Neural cell (in vitro differentiated cells): ENCODE measurements around the gene UGGT2. TPM values are rescaled to one million over a fixed set of nuclear protein-coding genes. Genes with fewer than 3 reads are reported as not detected.

Experiments
- H2AFZ ChIP-seq: fragments of 200-600, 300-800 bp; sonication (generic), shearing (Covaris generic); 2 replicates; pipeline ENCODE4 v1.6.0; 2014; ENCODE audit warnings: low read depth, mild to moderate bottlenecking, antibody characterized with exemption, low read length, moderate library complexity
- H3F3A ChIP-seq: fragments of 200-600 bp; shearing (Covaris generic); 2 replicates; pipeline ENCODE4 v1.6.1; 2016; ENCODE audit warnings: mild to moderate bottlenecking, moderate library complexity, mixed read lengths, antibody characterized with exemption, low read length; ENCODE audit not compliant: insufficient read depth, poor library complexity, severe bottlenecking
- H3K27ac ChIP-seq: fragments of 200-600, 300-800 bp; sonication (generic), shearing (Covaris generic); 2 replicates; pipeline ENCODE4 v1.5.1; 2014; ENCODE audit warnings: mild to moderate bottlenecking, low read length, moderate library complexity
- H3K27me3 ChIP-seq: fragments of 300-800, 200-600 bp; sonication (generic), shearing (Covaris generic); 2 replicates; pipeline ENCODE4 v1.6.0; 2014; ENCODE audit warnings: mild to moderate bottlenecking, low read depth, low read length, moderate library complexity; ENCODE audit not compliant: insufficient read depth
- H3K36me3 ChIP-seq: fragments of 300-800, 200-600 bp; sonication (generic), shearing (Covaris generic); 2 replicates; pipeline ENCODE4 v1.5.1; 2014; ENCODE audit warnings: mild to moderate bottlenecking, antibody characterized with exemption, low read length, moderate library complexity; ENCODE audit not compliant: insufficient read depth
- H3K4me2 ChIP-seq: fragments of 300-800, 200-600 bp; sonication (generic), shearing (Covaris generic); 2 replicates; pipeline ENCODE4 v1.6.0; 2014; ENCODE audit warnings: mild to moderate bottlenecking, low read length
- H3K4me3 ChIP-seq: fragments of 300-800, 200-600 bp; sonication (generic), shearing (Covaris generic); 2 replicates; pipeline ENCODE4 v1.5.1; 2014; ENCODE audit warnings: mild to moderate bottlenecking, low read length, moderate library complexity
- H3K79me2 ChIP-seq: fragments of 200-600 bp; shearing (Covaris generic); replicated peaks from 2 replicates; pipeline ENCODE4 v1.6.0; 2014; ENCODE audit warnings: mild to moderate bottlenecking, low read length, moderate library complexity; ENCODE audit not compliant: insufficient read depth
- H3K9ac ChIP-seq: fragments of 300-800, 200-600 bp; sonication (generic), shearing (Covaris generic); 2 replicates; pipeline ENCODE4 v1.6.1; 2016; ENCODE audit warnings: mild to moderate bottlenecking, low read length, mixed read lengths
- H3K9me2 ChIP-seq: fragments of 200-600 bp; shearing (Covaris generic); 2 replicates; pipeline ENCODE4 v1.6.1; 2016; ENCODE audit warnings: mild to moderate bottlenecking, low read length, mixed read lengths; ENCODE audit not compliant: insufficient read depth
- H3K9me3 ChIP-seq: fragments of 200-600, 300-800 bp; sonication (generic), shearing (Covaris generic); 2 replicates; pipeline ENCODE4 v1.6.1; 2016; ENCODE audit warnings: mild to moderate bottlenecking, mixed run types, low read length, moderate library complexity, mixed read lengths
- H4K20me1 ChIP-seq: fragments of 200-600 bp; shearing (Covaris generic); 2 replicates; pipeline ENCODE4 v1.6.1; 2016; ENCODE audit warnings: mild to moderate bottlenecking, mixed run types; ENCODE audit not compliant: insufficient read depth
- EP300 ChIP-seq: fragments of 450-650 bp; conservative IDR thresholded peaks from 2 replicates; pipeline ENCODE4 v1.6.1; 2014; ENCODE audit warnings: antibody characterized with exemption, mild to moderate bottlenecking, moderate library complexity; ENCODE audit not compliant: poor library complexity, severe bottlenecking
- EZH2 ChIP-seq: fragments of 200-600, 300-800 bp; shearing (Covaris generic), sonication (generic); IDR thresholded peaks from 2 replicates; pipeline ENCODE4 v1.6.1; 2014; ENCODE audit warnings: antibody characterized with exemption, low read length, borderline replicate concordance, mild to moderate bottlenecking; ENCODE audit not compliant: insufficient read depth, poor library complexity, severe bottlenecking
- MXI1 ChIP-seq: fragments of 450-650 bp; conservative IDR thresholded peaks from 2 replicates; pipeline ENCODE4 v1.6.1; 2014; ENCODE audit warnings: antibody characterized with exemption, mild to moderate bottlenecking; ENCODE audit not compliant: poor library complexity, severe bottlenecking
- POLR2AphosphoS5 ChIP-seq: IDR thresholded peaks from 2 replicates; pipeline ENCODE4 v1.6.1; 2012
- RAD21 ChIP-seq: fragments of 450-650 bp; conservative IDR thresholded peaks from 2 replicates; pipeline ENCODE4 v1.6.1; 2014; ENCODE audit warnings: antibody characterized with exemption, mild to moderate bottlenecking, moderate library complexity
- SMC3 ChIP-seq: fragments of 450-650 bp; conservative IDR thresholded peaks from 2 replicates; pipeline ENCODE4 v1.6.1; 2014; ENCODE audit warnings: antibody characterized with exemption, mild to moderate bottlenecking, moderate library complexity; ENCODE audit not compliant: poor library complexity
- TAF1 ChIP-seq: IDR thresholded peaks from 2 replicates; pipeline ENCODE4 v1.6.1; 2012; ENCODE audit warnings: low read depth
- polyA plus RNA-seq: library from polyadenylated mRNA; depleted of rRNA; stranded (reverse); fragments of >200 nt; gene quantifications from 2 replicates; pipeline ENCODE4 v1.2.3, GENCODE V29; 2014
- TF ChIP-seq, protein P1 (sequence below): IDR thresholded peaks from 2 replicates; pipeline ENCODE4 v1.6.1; 2012; ENCODE audit warnings: borderline replicate concordance
- TF ChIP-seq, protein P2 (sequence below): fragments of 450-650 bp; IDR thresholded peaks from 2 replicates; pipeline ENCODE4 v1.5.1; 2014; ENCODE audit warnings: antibody characterized with exemption, mild to moderate bottlenecking, moderate library complexity; ENCODE audit not compliant: poor library complexity, severe bottlenecking

The UGGT2 gene
- polyA plus RNA-seq, 1 donor from 2014 or later = 35.3 TPM

- H3K79me2 ChIP-seq = no peaks in the 10 kb centered on the region
- no peak overlapping the region for H3K4me2 ChIP-seq
- TF ChIP-seq MXI1 (no peak), EP300 (no peak), EZH2 (no peak), SMC3 (no peak), RAD21 (no peak), TAF1 (no peak), POLR2AphosphoS5 (no peak)
- TF ChIP-seq, protein P1, sequence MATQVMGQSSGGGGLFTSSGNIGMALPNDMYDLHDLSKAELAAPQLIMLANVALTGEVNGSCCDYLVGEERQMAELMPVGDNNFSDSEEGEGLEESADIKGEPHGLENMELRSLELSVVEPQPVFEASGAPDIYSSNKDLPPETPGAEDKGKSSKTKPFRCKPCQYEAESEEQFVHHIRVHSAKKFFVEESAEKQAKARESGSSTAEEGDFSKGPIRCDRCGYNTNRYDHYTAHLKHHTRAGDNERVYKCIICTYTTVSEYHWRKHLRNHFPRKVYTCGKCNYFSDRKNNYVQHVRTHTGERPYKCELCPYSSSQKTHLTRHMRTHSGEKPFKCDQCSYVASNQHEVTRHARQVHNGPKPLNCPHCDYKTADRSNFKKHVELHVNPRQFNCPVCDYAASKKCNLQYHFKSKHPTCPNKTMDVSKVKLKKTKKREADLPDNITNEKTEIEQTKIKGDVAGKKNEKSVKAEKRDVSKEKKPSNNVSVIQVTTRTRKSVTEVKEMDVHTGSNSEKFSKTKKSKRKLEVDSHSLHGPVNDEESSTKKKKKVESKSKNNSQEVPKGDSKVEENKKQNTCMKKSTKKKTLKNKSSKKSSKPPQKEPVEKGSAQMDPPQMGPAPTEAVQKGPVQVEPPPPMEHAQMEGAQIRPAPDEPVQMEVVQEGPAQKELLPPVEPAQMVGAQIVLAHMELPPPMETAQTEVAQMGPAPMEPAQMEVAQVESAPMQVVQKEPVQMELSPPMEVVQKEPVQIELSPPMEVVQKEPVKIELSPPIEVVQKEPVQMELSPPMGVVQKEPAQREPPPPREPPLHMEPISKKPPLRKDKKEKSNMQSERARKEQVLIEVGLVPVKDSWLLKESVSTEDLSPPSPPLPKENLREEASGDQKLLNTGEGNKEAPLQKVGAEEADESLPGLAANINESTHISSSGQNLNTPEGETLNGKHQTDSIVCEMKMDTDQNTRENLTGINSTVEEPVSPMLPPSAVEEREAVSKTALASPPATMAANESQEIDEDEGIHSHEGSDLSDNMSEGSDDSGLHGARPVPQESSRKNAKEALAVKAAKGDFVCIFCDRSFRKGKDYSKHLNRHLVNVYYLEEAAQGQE = no peak
- TF ChIP-seq, protein P2, sequence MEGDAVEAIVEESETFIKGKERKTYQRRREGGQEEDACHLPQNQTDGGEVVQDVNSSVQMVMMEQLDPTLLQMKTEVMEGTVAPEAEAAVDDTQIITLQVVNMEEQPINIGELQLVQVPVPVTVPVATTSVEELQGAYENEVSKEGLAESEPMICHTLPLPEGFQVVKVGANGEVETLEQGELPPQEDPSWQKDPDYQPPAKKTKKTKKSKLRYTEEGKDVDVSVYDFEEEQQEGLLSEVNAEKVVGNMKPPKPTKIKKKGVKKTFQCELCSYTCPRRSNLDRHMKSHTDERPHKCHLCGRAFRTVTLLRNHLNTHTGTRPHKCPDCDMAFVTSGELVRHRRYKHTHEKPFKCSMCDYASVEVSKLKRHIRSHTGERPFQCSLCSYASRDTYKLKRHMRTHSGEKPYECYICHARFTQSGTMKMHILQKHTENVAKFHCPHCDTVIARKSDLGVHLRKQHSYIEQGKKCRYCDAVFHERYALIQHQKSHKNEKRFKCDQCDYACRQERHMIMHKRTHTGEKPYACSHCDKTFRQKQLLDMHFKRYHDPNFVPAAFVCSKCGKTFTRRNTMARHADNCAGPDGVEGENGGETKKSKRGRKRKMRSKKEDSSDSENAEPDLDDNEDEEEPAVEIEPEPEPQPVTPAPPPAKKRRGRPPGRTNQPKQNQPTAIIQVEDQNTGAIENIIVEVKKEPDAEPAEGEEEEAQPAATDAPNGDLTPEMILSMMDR = no peak
- H4K20me1 ChIP-seq = no peaks in the 10 kb centered on the region
- no peak overlapping the region for H3K4me3 ChIP-seq
- H2AFZ ChIP-seq = no peak overlapping the region
- H3K27ac ChIP-seq = no peak overlapping the region
- H3F3A ChIP-seq = no peaks in the 10 kb centered on the region
- H3K9me3 ChIP-seq = no peaks in the 10 kb centered on the region
- H3K9me2 ChIP-seq = no peaks in the 10 kb centered on the region
- H3K9ac ChIP-seq = no peak overlapping the region
- H3K27me3 ChIP-seq = no peaks in the 10 kb centered on the region
- no peaks in the 10 kb centered on the region for H3K36me3 ChIP-seq
Observed at GRCh38 chr13:95833719-95834118, 219.5 kb downstream of the UGGT2 start.

DNA sequence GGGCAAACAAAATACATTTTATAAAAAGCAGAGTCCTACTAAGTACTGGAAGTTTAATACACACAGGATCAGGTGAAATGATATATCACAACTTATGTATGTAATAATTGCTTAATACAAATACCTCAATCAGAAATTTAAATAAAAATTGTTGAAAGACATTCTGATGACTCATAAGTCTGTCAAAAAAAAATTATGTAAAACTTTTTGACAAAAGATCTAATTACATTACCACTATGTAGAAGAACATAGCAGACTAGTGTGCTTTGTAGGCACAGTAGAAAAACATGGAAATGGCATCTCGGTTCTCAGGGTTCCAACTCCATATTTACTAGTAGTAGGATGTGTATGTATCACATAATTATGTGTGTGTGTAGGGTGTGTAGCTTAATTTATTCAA, 220.1 kb downstream of the UGGT2 start:
- Histone ChIP-seq H3K4me2 (no peak overlapping the region), H3K27ac (no peak overlapping the region), H3K9me2 (no peaks in the 10 kb centered on the region), H3K9ac (no peak overlapping the region), H3K79me2 (no peaks in the 10 kb centered on the region), H3K4me3 (no peak overlapping the region), H3K27me3 (no peaks in the 10 kb centered on the region), H3F3A (no peaks in the 10 kb centered on the region), H3K9me3 (no peaks in the 10 kb centered on the region), H3K36me3 (no peaks in the 10 kb centered on the region), H2AFZ (no peak overlapping the region), H4K20me1 (no peaks in the 10 kb centered on the region)
- no peak for TF ChIP-seq EP300
- TF ChIP-seq RAD21 = no peak
- no peak for TF ChIP-seq EZH2
- TF ChIP-seq, protein P2 = no peak
